K562 (cell line): Measurements from ENCODE around the gene CLK3. TPM values are rescaled to one million over a fixed set of nuclear protein-coding genes. Genes with fewer than 3 reads are reported as not detected.

Source experiments
- CREBBP ChIP-seq: IDR thresholded peaks from one replicate; pipeline ENCODE4 v1.6.1; 2012; ENCODE audit warnings: low read depth, mild to moderate bottlenecking, control low read depth, inconsistent platforms, low read length
- ELF4 ChIP-seq: fragments of 450-650 bp; formaldehyde crosslinking; IDR thresholded peaks from 2 replicates; pipeline ENCODE4 v1.4.0; 2022; ENCODE audit warnings: missing genetic modification characterization
- HMG20B ChIP-seq: fragments of 250-450 bp; sonication (Bioruptor Pico); IDR thresholded peaks from 2 replicates; pipeline ENCODE4 v1.5.0; 2021; ENCODE audit warnings: mild to moderate bottlenecking
- RBM15 ChIP-seq: fragments of 200-400 bp; formaldehyde crosslinking; IDR thresholded peaks from 2 replicates; pipeline ENCODE4 v1.6.1; 2018; ENCODE audit warnings: mild to moderate bottlenecking, low read length, moderate library complexity; ENCODE audit not compliant: insufficient read depth
- SIN3B ChIP-seq: fragments of 450-650 bp; IDR thresholded peaks from 2 replicates; pipeline ENCODE4 v1.6.1; 2017; ENCODE audit warnings: low read depth, mild to moderate bottlenecking, moderate library complexity
- SP2 ChIP-seq: IDR thresholded peaks from 2 replicates; pipeline ENCODE4 v1.6.1; 2011; ENCODE audit warnings: mild to moderate bottlenecking, low read depth, low read length, moderate library complexity; ENCODE audit not compliant: poor library complexity, severe bottlenecking; ENCODE audit errors: extremely low read depth
- SPI1 ChIP-seq: IDR thresholded peaks from 2 replicates; pipeline ENCODE4 v1.6.1; 2011; ENCODE audit warnings: low read depth, low read length, control low read depth, borderline replicate concordance
- ZC3H4 ChIP-seq: sonication (generic); formaldehyde crosslinking; IDR thresholded peaks from 2 replicates; pipeline ENCODE4 v1.9.0; 2021; ENCODE audit warnings: missing genetic modification reagents, borderline replicate concordance
- ZNF644 ChIP-seq: fragments of 200-800 bp; sonication (Bioruptor generic); IDR thresholded peaks from 2 replicates; pipeline ENCODE4 v1.6.1; 2016; ENCODE audit warnings: low read depth, missing genetic modification characterization, missing compliant biosample characterization
- ZNF766 ChIP-seq: fragments of 200-800 bp; sonication (Bioruptor generic); conservative IDR thresholded peaks from 2 replicates; pipeline ENCODE4 v1.6.1; 2016; ENCODE audit warnings: missing genetic modification characterization, missing compliant biosample characterization
- polyA plus RNA-seq, 8 experiments: library from polyadenylated mRNA; depleted of rRNA in 4 of 8; stranded (reverse) in 5 of 8; unstranded in 3 of 8; fragments of >200 nt; fragmentation: Nextera tagmentation in 2 of 8; fragmentation: Illumina TruSeq in 1 of 8; extraction: Ambion mirVana in 2 of 8; extraction: Trizol in 1 of 8; gene quantifications; 2 replicates each; pipeline versions ENCODE4 v1.2.1 to v1.2.3, GENCODE V29; 2011 to 2014; ENCODE audit warnings: inconsistent platforms in 1 of 8, missing spikeins in 1 of 8
- total RNA-seq, 7 experiments: library from RNA; depleted of rRNA in 6 of 7; stranded (reverse); fragments of >200 nt in 6 of 7; fragmentation: Illumina TruSeq in 2 of 7; extraction: Trizol in 2 of 7; gene quantifications; 2 replicates each; pipeline versions ENCODE4 v1.2.1 to v1.2.3, GENCODE V29; 2011 to 2021; ENCODE audit warnings: low replicate concordance in 1 of 7
- TF ChIP-seq, protein P1 (sequence below), 2 experiments: fragments of 450-650 bp; IDR thresholded peaks; 2 replicates each; pipeline ENCODE4 v1.6.1; 2016
- TF ChIP-seq, protein P2 (sequence below): sonication (generic); formaldehyde crosslinking; IDR thresholded peaks from 2 replicates; pipeline ENCODE4 v1.9.0; 2022; ENCODE audit warnings: mild to moderate bottlenecking, missing genetic modification reagents
- TF ChIP-seq, protein P3 (sequence below): fragments of 250-450 bp; sonication (Bioruptor Pico); IDR thresholded peaks from 2 replicates; pipeline ENCODE4 v1.8.0; 2021; ENCODE audit warnings: moderate library complexity, mild to moderate bottlenecking, inconsistent platforms
- TF ChIP-seq, protein P4 (sequence below): sonication (generic); formaldehyde crosslinking; IDR thresholded peaks from 2 replicates; pipeline ENCODE4 v1.8.1; 2022; ENCODE audit warnings: missing genetic modification reagents
- TF ChIP-seq, protein P5 (sequence below): fragments of 250-450 bp; sonication (Bioruptor Pico); IDR thresholded peaks from 2 replicates; pipeline ENCODE4 v1.8.0; 2022; ENCODE audit warnings: moderate library complexity, mild to moderate bottlenecking, inconsistent platforms
- TF ChIP-seq, protein P6 (sequence below): fragments of 450-650 bp; IDR thresholded peaks from 2 replicates; pipeline ENCODE4 v1.6.1; 2016; ENCODE audit warnings: mild to moderate bottlenecking
- TF ChIP-seq, protein P7 (sequence below): fragments of 200-400 bp; formaldehyde crosslinking; IDR thresholded peaks from 2 replicates; pipeline ENCODE4 v1.6.1; 2017; ENCODE audit warnings: mild to moderate bottlenecking, low read depth, low read length, moderate library complexity

Gene CLK3
- total and polyA plus RNA-seq, 9 of the 15 experiments (the other 6 are each of a cell fraction or from before 2014, with no cell fraction given): 1.2 to 95.2 (median 51.7) TPM

DNA sequence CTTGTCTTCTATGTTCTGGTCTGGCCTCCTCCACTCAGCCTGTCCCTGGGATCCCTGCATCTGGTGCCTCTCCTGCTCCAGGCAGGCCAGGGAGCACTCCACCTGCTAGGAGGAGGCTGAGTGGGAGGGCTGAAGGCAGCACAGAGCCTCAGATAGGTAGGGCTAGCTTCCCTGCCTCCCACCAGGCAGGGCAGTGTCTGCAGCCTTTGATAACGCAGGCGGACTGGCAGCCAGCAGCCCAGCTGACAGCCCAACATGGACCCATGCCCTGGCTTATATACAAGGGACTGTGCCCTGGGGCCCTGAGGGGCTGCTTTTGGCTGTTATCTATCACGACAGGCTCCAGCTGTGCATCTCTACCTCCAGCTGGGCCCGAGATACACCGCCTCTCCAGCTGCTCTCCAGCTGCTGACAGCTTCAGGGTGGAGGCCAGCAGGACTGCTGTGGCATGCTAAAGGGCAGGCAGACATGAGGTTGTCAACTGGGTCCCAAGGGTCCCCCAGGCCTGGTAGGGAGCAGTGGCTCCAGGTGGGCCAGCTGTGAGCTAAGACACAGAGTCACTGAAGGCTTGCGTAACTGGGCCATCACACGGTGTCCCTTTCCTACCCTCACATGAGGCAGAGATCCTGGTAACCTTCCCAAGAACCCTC, 5.2 kb upstream of the CLK3 start (continued):
- TF ChIP-seq, protein P1, sequence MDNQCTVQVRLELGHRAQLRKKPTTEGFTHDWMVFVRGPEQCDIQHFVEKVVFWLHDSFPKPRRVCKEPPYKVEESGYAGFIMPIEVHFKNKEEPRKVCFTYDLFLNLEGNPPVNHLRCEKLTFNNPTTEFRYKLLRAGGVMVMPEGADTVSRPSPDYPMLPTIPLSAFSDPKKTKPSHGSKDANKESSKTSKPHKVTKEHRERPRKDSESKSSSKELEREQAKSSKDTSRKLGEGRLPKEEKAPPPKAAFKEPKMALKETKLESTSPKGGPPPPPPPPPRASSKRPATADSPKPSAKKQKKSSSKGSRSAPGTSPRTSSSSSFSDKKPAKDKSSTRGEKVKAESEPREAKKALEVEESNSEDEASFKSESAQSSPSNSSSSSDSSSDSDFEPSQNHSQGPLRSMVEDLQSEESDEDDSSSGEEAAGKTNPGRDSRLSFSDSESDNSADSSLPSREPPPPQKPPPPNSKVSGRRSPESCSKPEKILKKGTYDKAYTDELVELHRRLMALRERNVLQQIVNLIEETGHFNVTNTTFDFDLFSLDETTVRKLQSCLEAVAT (IDR thresholded peaks at IDR 0.05): no peak
- TF ChIP-seq SIN3B: no peak
- TF ChIP-seq, protein P2, sequence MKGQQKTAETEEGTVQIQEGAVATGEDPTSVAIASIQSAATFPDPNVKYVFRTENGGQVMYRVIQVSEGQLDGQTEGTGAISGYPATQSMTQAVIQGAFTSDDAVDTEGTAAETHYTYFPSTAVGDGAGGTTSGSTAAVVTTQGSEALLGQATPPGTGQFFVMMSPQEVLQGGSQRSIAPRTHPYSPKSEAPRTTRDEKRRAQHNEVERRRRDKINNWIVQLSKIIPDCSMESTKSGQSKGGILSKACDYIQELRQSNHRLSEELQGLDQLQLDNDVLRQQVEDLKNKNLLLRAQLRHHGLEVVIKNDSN: no peak
- TF ChIP-seq ELF4 (CRISPR knock-in tag): 0 out of 2 replicates have a peak, but pooled peaks have one; percentile 43
- TF ChIP-seq, protein P3, sequence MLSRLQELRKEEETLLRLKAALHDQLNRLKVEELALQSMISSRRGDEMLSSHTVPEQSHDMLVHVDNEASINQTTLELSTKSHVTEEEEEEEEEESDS (CRISPR knock-in tag): no peak
- TF ChIP-seq, protein P4, sequence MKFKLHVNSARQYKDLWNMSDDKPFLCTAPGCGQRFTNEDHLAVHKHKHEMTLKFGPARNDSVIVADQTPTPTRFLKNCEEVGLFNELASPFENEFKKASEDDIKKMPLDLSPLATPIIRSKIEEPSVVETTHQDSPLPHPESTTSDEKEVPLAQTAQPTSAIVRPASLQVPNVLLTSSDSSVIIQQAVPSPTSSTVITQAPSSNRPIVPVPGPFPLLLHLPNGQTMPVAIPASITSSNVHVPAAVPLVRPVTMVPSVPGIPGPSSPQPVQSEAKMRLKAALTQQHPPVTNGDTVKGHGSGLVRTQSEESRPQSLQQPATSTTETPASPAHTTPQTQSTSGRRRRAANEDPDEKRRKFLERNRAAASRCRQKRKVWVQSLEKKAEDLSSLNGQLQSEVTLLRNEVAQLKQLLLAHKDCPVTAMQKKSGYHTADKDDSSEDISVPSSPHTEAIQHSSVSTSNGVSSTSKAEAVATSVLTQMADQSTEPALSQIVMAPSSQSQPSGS (CRISPR knock-in tag): no peak
- no peak for TF ChIP-seq CREBBP
- no peak for TF ChIP-seq ZC3H4
- TF ChIP-seq, protein P5, sequence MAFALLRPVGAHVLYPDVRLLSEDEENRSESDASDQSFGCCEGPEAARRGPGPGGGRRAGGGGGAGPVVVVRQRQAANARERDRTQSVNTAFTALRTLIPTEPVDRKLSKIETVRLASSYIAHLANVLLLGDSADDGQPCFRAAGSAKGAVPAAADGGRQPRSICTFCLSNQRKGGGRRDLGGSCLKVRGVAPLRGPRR (CRISPR knock-in tag): no peak; the same call in 1 of the 2 replicates
- TF ChIP-seq RBM15: no peak
- TF ChIP-seq SP2: no peak
- TF ChIP-seq SPI1: no peak
- TF ChIP-seq ZNF644 (tag): 0 out of 2 replicates have a peak, but pooled peaks have one; percentile 59
- TF ChIP-seq HMG20B (CRISPR knock-in tag): no peak
- TF ChIP-seq, protein P6, sequence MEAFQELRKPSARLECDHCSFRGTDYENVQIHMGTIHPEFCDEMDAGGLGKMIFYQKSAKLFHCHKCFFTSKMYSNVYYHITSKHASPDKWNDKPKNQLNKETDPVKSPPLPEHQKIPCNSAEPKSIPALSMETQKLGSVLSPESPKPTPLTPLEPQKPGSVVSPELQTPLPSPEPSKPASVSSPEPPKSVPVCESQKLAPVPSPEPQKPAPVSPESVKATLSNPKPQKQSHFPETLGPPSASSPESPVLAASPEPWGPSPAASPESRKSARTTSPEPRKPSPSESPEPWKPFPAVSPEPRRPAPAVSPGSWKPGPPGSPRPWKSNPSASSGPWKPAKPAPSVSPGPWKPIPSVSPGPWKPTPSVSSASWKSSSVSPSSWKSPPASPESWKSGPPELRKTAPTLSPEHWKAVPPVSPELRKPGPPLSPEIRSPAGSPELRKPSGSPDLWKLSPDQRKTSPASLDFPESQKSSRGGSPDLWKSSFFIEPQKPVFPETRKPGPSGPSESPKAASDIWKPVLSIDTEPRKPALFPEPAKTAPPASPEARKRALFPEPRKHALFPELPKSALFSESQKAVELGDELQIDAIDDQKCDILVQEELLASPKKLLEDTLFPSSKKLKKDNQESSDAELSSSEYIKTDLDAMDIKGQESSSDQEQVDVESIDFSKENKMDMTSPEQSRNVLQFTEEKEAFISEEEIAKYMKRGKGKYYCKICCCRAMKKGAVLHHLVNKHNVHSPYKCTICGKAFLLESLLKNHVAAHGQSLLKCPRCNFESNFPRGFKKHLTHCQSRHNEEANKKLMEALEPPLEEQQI: no peak
- TF ChIP-seq, protein P7, sequence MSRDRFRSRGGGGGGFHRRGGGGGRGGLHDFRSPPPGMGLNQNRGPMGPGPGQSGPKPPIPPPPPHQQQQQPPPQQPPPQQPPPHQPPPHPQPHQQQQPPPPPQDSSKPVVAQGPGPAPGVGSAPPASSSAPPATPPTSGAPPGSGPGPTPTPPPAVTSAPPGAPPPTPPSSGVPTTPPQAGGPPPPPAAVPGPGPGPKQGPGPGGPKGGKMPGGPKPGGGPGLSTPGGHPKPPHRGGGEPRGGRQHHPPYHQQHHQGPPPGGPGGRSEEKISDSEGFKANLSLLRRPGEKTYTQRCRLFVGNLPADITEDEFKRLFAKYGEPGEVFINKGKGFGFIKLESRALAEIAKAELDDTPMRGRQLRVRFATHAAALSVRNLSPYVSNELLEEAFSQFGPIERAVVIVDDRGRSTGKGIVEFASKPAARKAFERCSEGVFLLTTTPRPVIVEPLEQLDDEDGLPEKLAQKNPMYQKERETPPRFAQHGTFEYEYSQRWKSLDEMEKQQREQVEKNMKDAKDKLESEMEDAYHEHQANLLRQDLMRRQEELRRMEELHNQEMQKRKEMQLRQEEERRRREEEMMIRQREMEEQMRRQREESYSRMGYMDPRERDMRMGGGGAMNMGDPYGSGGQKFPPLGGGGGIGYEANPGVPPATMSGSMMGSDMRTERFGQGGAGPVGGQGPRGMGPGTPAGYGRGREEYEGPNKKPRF: no peak
- TF ChIP-seq ZNF766 (CRISPR knock-in tag): peak; percentile 91
